Rectal smooth muscle tissue (tissue), 1 donor: ENCODE measurements around the gene IQGAP3.

ENCODE experiments used
- H3K27ac ChIP-seq: one replicate; pipeline ENCODE4 v1.7.0; 2013; ENCODE audit warnings: low read depth, low read length, inconsistent platforms
- H3K27me3 ChIP-seq: one replicate; pipeline ENCODE4 v1.7.0; 2013; ENCODE audit warnings: low read length; ENCODE audit not compliant: control insufficient read depth, insufficient read depth
- H3K36me3 ChIP-seq: one replicate; pipeline ENCODE4 v1.7.0; 2013; ENCODE audit warnings: low read length; ENCODE audit not compliant: control insufficient read depth, insufficient read depth
- H3K4me1 ChIP-seq: one replicate; pipeline ENCODE4 v1.7.0; 2013; ENCODE audit warnings: low read length; ENCODE audit not compliant: control insufficient read depth, insufficient read depth
- H3K4me3 ChIP-seq: one replicate; pipeline ENCODE4 v1.7.0; 2013; ENCODE audit warnings: low read length
- H3K9ac ChIP-seq: one replicate; pipeline ENCODE4 v1.7.0; 2013; ENCODE audit warnings: low read length

The IQGAP3 gene

DNA sequence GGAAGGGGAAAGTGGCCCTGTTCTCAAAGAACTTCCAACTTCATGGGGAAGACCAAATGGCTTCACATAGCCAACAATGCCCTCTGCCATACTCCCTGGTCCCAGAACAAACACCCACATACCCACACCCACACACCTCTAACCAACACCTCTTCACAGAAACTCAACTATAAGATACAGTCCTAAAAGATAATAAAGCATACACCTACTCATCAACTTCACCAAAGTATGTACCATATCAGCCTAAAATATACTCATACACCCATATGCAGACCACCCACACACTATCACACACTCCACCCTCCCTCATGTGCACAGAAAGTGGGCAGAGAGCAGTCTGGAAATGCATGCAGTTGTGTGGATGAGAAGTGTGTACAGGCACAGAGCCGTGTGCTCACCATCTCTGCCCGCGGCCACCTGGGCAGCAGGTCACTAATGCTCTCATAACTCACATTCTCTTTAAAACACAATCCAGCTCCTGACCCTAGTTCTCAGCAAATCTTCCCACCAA, 27.7 kb downstream of the IQGAP3 start:
- no peak overlapping the region for H3K9ac ChIP-seq
- no peaks in the 10 kb centered on the region for H3K27me3 ChIP-seq
- no peaks in the 10 kb centered on the region for H3K36me3 ChIP-seq
- H3K4me1 ChIP-seq = no peaks in the 10 kb centered on the region
- H3K4me3 ChIP-seq = no peak overlapping the region
- H3K27ac ChIP-seq = no peak overlapping the region

DNA sequence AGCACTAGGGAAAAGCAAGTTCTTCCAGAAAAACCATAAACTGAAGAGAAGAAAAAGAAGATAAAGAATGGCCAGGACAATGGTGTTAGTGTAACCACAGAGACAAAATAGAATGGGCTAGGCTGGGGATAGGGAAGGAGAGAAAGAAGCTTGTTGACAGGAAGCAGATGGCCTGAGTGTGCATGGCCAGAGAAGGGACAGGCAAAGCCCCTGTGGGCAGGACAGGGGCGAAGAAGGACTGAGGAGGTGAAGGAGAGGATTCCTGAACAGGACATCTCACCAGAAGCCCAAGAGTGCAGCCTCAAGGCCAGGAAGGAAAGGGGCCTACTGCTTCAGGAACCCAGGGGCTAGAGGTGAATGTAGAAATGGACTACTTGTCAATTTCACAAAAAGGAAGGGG, 29.3 kb downstream of the IQGAP3 start:
- H3K9ac ChIP-seq = no peak overlapping the region
- H3K4me3 ChIP-seq = no peak overlapping the region
- no peaks in the 10 kb centered on the region for H3K4me1 ChIP-seq
- H3K27ac ChIP-seq = no peak overlapping the region
- no peaks in the 10 kb centered on the region for H3K27me3 ChIP-seq
- H3K36me3 ChIP-seq = no peaks in the 10 kb centered on the region

DNA sequence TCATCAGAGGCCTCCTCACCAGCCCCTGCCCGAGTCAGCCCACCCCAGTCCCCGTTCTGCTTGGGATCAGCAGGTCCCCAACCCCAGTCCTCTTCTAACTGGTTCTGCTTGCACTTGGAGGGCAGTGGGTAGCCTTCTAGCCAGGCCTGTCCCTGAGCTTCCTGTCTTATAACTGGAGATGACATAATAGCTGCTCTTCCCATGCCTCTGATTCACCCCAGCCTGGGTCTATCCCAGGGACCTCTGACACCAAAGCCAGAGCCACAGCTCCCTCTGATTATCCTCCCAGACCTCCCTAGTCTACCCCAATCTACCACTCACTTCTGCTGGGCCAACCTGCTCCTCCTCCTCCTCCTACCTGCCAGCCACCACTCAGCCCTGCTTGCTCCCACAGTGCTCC, 31.4 kb downstream of the IQGAP3 start:
- Histone ChIP-seq H3K36me3 (no peaks in the 10 kb centered on the region), H3K9ac (no peak overlapping the region), H3K4me3 (no peak overlapping the region), H3K27me3 (no peaks in the 10 kb centered on the region), H3K4me1 (no peaks in the 10 kb centered on the region), H3K27ac (no peak overlapping the region)

DNA sequence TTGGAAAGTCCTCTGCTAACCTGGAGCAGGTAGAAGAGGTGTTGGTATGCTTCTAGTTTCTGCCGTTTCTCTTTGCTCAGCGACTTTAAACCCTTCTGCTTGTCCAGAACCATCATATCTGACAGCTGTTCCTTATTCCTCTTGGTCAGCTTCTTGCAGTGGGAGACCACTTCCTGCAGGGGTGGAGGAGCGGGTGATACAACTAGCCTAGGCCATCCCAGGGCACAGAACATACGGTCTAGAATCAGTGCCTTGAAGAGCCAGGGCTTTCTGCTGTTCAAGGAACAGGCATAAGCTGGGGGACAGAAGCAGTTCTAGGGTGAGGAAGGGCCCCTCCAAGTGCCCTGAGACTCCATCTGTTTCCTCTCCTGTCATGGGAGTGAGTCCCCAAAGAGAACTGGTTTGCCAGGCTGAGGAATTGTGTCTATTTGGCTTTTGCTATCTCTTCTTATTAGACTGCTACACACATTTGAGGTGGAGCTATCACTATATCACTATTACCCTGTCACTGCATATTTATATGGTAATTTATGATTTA, 32.5 kb downstream of the IQGAP3 start:
- Histone ChIP-seq H3K4me1 (no peaks in the 10 kb centered on the region), H3K4me3 (no peak overlapping the region), H3K9ac (no peak overlapping the region), H3K27me3 (no peaks in the 10 kb centered on the region), H3K27ac (no peak overlapping the region), H3K36me3 (no peaks in the 10 kb centered on the region)

GRCh38 chr1:156538711-156539440, 33.5 kb downstream of the IQGAP3 start:
- Histone ChIP-seq H3K27me3 (no peaks in the 10 kb centered on the region), H3K4me3 (no peak overlapping the region), H3K36me3 (no peaks in the 10 kb centered on the region), H3K4me1 (no peaks in the 10 kb centered on the region), H3K27ac (no peak overlapping the region), H3K9ac (no peak overlapping the region)

DNA sequence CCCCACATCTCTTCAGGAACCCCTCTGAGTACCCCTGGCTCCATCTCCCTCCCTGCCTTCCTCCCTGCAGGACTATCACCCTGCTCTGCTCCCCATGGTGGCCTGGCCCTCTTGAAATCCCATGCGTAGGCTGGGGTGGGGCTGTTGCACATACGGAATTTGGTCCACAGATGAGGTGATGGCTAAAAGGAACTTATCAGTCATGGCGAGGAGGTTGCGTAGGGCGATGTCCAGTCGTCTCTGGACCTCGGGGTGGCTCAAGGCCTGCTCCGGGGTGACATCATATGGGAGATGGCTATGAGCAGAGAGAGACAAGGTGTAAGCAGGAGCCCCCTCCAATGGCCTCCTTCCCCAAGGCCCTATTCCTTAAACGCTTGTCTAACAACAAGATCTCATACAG, 35.3 kb downstream of the IQGAP3 start:
- Histone ChIP-seq H3K4me1 (no peaks in the 10 kb centered on the region), H3K27ac (no peak overlapping the region), H3K9ac (no peak overlapping the region), H3K27me3 (no peaks in the 10 kb centered on the region), H3K36me3 (no peaks in the 10 kb centered on the region), H3K4me3 (no peak overlapping the region)

GRCh38 chr1:156534424-156535060, 37.8 kb downstream of the IQGAP3 start:
- no peak overlapping the region for H3K9ac ChIP-seq
- no peaks in the 10 kb centered on the region for H3K4me1 ChIP-seq
- no peak overlapping the region for H3K27ac ChIP-seq
- no peaks in the 10 kb centered on the region for H3K27me3 ChIP-seq
- H3K36me3 ChIP-seq = peaks cover 2% of the 10 kb centered on the region
- no peak overlapping the region for H3K4me3 ChIP-seq

DNA sequence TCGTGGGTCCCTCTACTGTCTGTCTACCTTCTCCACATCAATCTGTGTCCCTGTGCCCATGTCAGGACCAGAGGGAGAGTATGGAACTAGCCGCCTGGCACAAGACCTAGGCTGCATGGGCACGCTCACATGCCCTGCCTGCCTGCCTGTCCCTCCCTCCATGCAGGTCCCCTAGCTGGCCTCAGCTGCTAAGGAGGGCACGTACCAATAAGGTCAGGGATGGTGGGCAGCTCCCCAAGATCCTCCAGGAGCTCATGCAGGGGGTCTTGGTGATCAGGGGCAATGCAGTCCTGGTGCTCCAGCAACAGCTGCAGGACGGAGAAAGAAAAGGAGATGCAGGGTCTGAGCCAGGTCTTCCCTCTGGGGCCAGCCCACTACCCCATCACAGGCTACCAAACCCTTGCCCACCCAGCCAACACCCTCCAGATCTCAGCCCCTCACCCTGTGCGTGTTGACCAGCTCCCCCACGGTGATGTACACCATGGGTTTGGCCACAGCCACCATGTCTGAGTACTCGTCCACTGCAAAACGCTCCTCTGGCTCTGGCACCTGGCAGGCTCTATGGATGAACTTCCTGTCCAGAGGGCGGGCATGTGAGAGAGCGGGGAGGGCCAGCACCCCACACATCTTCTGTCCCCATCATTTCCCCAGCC, 38.7 kb downstream of the IQGAP3 start:
- H3K36me3 ChIP-seq = peaks cover 2% of the 10 kb centered on the region
- H3K4me3 ChIP-seq = no peak overlapping the region
- H3K4me1 ChIP-seq = no peaks in the 10 kb centered on the region
- H3K9ac ChIP-seq = no peak overlapping the region
- no peak overlapping the region for H3K27ac ChIP-seq
- no peaks in the 10 kb centered on the region for H3K27me3 ChIP-seq

DNA sequence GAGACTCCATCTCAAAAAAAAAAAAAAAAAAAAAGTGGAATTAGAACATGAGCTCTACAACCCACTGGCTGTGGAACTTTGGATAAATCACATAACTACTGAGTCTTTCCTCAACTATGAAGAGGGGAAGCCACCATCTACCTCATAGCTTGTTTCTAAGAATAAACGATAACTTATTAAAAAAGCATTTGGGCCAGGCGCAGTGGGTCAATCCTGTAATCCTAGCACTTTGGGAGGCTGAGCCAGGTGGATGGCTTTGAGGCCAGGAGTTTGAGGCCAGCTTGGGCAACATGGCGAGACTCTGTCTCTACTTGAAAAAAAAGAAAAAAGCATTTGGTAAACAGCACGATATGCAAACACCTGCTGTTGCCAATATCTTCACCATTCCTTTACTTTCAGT, 40.0 kb downstream of the IQGAP3 start:
- no peak overlapping the region for H3K27ac ChIP-seq
- H3K36me3 ChIP-seq = peaks cover 2% of the 10 kb centered on the region
- H3K9ac ChIP-seq = no peak overlapping the region

DNA sequence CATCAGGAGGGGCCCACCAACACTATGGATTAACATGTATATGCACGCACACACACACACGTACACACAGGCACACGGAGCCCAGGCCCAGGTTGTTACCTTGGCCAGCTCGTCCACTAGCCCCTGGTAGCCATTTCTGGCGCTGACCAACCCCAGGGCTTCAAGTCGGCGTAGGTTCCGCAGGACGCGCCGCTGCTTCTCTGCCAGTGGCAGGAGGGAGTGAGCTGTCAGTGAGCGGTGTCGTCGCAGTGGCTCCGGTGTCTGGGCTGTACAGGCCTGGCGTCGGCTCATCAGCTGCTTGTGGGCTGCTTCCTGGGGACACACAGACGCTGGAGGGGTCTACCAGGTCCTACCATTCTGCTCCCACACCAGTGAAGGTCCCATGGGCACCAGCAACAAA, 42.4 kb downstream of the IQGAP3 start:
- Histone ChIP-seq H3K4me1 (no peaks in the 10 kb centered on the region), H3K4me3 (no peak overlapping the region), H3K27me3 (no peaks in the 10 kb centered on the region), H3K9ac (no peak overlapping the region), H3K36me3 (peaks cover 2% of the 10 kb centered on the region), H3K27ac (no peak overlapping the region)

More for the DNA sequence above, 40.0 kb downstream of the IQGAP3 start:
- Histone ChIP-seq H3K27me3 (no peaks in the 10 kb centered on the region), H3K4me1 (no peaks in the 10 kb centered on the region), H3K4me3 (no peak overlapping the region)

DNA sequence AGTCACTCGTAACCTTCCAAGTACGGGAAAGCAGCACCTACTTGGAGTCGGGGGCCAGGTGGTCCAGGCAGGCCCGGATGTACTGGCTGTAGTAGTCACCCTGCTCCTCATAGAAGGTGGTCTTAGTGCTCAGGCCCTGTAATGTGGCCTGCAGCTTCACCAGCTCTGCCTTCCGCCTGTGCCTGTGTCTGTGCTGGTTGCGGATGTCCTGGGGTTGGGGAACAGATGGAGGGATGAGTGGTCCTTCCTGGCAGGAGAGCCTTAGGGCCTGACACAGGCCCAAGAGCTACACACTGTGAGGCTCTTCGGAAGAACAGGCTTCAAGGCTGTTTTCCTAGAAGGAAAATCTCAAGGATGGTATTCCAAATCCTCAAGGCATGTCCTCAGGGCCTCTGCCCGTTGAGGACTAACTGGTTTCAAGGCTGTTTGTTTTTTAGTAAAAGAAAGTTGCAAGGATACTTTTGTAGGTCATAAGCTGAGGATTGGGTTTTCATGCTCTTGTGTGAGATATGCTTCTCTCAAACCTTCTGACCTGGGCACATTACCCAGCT, 43.4 kb downstream of the IQGAP3 start:
- Histone ChIP-seq H3K27me3 (no peaks in the 10 kb centered on the region), H3K9ac (no peak overlapping the region), H3K27ac (no peak overlapping the region), H3K4me3 (no peak overlapping the region), H3K4me1 (no peaks in the 10 kb centered on the region), H3K36me3 (peaks cover 2% of the 10 kb centered on the region)

DNA sequence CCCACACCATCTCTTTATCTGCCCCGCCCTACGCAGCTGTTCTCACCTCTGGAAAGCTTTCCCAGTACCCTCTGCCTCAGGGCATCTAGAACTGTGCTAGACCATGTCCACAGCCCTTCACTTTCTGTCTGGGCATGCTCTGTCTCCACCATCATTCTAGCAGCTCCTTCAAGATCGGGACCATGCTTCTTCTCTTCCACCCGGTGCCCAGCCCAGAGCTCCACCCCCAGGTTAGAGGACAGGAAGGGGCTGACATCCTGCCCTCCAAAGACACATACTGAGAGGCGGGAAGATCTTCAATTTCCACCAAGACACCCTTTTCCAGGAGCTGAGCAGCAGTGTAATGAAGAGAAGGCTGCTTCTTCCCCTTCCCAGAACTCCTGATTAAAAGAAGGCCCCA, 44.1 kb downstream of the IQGAP3 start:
- H3K36me3 ChIP-seq = peaks cover 2% of the 10 kb centered on the region
- no peak overlapping the region for H3K27ac ChIP-seq
- H3K4me3 ChIP-seq = no peak overlapping the region
- no peak overlapping the region for H3K9ac ChIP-seq
- no peaks in the 10 kb centered on the region for H3K27me3 ChIP-seq
- H3K4me1 ChIP-seq = no peaks in the 10 kb centered on the region
